AG09309 (cell line): ENCODE data around the gene RAET1L.
"Not testable (repeated sequence)": the region's sequence is repeated elsewhere in the genome, so short reads cannot be mapped to it uniquely, and the experiment has no call there.

Experiments used
- DNase-seq: peaks from one replicate; pipeline ENCODE4 v3.0.0-alpha.2; 2010; ENCODE audit warnings: low read depth
- H3K4me3 ChIP-seq: 2 replicates; pipeline ENCODE4 v1.5.1; 2011; ENCODE audit warnings: mild to moderate bottlenecking, low read depth, low read length, moderate library complexity; ENCODE audit not compliant: control insufficient read depth
- CTCF ChIP-seq: IDR thresholded peaks from 2 replicates; pipeline ENCODE4 v1.5.1; 2011; ENCODE audit warnings: mild to moderate bottlenecking, low read depth, low read length, inconsistent platforms; ENCODE audit not compliant: insufficient read depth, control insufficient read depth; ENCODE audit errors: missing control alignments

Gene RAET1L

GRCh38 chr6:150001295-150002008 is 23.9 kb downstream of the RAET1L start:
- DNase-seq, result no peak
- no peak for TF ChIP-seq CTCF
- H3K4me3 ChIP-seq, result no peak overlapping the region

- TF ChIP-seq CTCF, result no peak
- no peak overlapping the region for H3K4me3 ChIP-seq
- no peak for DNase-seq
These were observed 25.7 kb downstream of the RAET1L start for GRCh38 chr6:149999636-150000035.

- no peak overlapping the region for H3K4me3 ChIP-seq
- no peak for DNase-seq
- TF ChIP-seq CTCF, result no peak
These were observed 29.4 kb downstream of the RAET1L start for GRCh38 chr6:149995971-149996370.

DNA sequence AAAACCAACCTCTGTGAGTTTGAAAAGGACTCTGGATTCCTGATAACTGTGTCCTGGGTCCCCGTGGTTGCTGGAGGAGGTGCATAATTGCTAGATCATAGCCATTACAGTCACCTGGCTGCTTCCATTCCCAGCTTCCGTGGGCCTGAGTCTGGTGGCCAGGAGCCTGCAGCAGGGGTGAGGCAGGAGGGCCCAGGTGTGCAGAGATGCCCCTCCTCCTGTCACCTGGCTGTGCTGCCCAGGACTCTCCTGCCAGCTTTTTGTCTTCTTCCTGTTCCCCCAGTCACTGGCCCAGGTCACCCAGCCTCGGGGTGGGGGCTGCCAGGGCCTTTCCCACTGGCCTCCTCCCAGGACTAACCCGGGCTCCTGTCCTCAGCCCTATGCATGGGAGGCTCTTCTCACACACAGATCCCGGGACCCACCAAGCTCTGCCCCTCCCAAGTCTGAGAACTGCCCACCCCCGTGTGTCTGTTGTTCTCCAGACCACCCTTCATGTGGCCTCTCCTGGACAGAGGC is 30.0 kb downstream of the RAET1L start:
- DNase-seq, result no peak
- TF ChIP-seq CTCF, result no peak

DNA sequence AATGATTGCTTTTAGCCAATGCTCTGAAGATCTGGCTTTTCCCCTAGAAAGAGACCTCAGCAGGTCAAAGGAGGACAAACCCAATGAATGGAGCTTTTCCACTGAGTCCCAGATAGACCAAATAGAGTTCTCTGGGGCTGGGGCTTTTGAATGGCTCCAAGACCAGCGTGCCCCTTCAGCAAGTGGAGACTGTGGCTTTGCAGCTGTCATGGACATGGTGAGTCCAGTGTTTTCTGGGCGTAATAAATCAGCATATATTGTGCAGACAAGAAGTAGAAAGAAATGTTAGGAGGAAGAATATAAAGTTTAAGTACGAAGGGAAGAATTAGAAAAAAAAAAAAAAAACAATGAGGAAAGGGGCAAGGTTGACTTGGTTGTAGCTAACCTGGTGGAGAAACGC is 33.5 kb downstream of the RAET1L start:
- no peak for DNase-seq
- no peak for TF ChIP-seq CTCF
- H3K4me3 ChIP-seq, result no peak overlapping the region

More for the DNA sequence above, 30.0 kb downstream of the RAET1L start:
- no peak overlapping the region for H3K4me3 ChIP-seq

DNA sequence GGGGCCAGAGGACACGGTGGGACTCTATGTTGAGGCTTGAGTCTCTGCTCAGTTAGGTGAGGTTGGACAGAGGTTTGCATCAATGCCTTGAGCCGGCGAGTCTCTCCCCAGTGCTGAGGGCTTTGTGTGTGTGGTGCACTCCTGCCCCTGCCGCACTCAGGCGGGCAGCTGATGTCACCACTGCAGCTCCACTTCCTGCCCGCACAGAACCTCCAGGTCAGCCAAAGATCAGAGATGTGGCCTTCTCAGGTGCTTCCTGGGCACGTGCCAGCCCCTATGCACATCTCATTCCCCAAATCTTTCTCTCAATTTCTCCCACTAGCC is 33.9 kb downstream of the RAET1L start:
- H3K4me3 ChIP-seq, DNase-seq: not testable (repeated sequence)

DNA sequence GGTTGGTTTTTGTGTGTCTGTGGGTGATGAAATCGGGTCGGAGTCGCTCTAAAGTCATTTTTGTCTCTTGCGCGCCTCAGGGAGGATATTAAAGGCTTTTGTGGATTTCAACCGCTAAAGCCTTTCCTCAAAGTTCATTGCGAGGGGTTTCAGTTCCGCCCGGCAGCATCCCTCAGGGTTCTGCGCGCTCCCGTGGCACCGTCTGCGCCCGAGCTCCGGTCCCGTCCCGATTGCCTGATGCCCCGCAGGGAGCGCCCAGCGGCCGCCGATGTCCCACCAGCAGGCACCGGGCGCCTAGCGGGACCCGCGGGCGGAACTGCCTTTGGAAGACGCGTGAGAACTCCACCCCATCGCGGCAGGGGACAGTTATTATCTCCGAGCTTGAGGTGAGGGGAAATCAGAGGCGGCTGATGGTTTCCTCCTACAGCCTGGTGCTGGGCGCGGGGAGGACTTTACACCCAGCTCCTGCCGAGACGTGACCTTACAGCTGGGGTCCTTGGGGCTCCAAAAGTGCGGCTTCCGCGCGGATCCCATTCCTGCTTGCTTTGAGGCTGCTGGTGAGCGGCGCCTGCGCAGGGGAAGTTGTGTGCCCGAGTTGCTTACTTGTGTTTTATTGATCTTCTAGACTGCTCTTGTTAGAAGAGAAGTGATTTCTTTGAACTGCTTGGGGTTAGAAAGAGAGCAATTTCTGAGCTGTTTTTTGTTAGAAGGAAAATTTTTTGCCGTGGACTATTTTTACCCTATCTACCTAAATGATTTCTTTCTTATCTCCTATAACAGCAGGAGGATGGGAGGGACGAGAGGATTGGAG is 34.5 kb downstream of the RAET1L start:
- no peak for DNase-seq
- H3K4me3 ChIP-seq, result peak overlapping the region; percentile 9; the same call in 1 of the 2 replicates
- no peak for TF ChIP-seq CTCF
